ENCODE measurements around the gene DOCK1.

DOCK1 gene

GRCh38 chr10:127431525-127431924 is 526.3 kb downstream of the DOCK1 start:
- DNase-seq, result no peak

- no peak for DNase-seq
Measured at GRCh38 chr10:127434006-127434405, 528.8 kb downstream of the DOCK1 start.

- DNase-seq, result no peak
Measured at GRCh38 chr10:127435246-127435645, 530.0 kb downstream of the DOCK1 start.

GRCh38 chr10:127440371-127440770 is 535.1 kb downstream of the DOCK1 start:
- no peak for DNase-seq

- peak; percentile 61 for DNase-seq
Measured at GRCh38 chr10:127441350-127442219, 536.4 kb downstream of the DOCK1 start.

- DNase-seq, result no peak
Measured at GRCh38 chr10:127442220-127442525, 536.9 kb downstream of the DOCK1 start.

GRCh38 chr10:127444155-127444554 is 538.9 kb downstream of the DOCK1 start:
- DNase-seq, result no peak

- no peak for DNase-seq
Measured at GRCh38 chr10:127447197-127447596, 542.0 kb downstream of the DOCK1 start.

GRCh38 chr10:127449490-127449889 is 544.3 kb downstream of the DOCK1 start:
- DNase-seq, result no peak

GRCh38 chr10:127450644-127451043 is 545.4 kb downstream of the DOCK1 start:
- DNase-seq, result no peak

GRCh38 chr10:127451628-127452027 is 546.4 kb downstream of the DOCK1 start:
- DNase-seq, result no peak

- DNase-seq, result no peak
Measured at GRCh38 chr10:127452568-127452967, 547.3 kb downstream of the DOCK1 start.

- no peak for DNase-seq
Measured at GRCh38 chr10:127453706-127454105, 548.5 kb downstream of the DOCK1 start.

GRCh38 chr10:127456122-127456521 is 550.9 kb downstream of the DOCK1 start:
- no peak for DNase-seq

GRCh38 chr10:127458016-127458810 is 553.0 kb downstream of the DOCK1 start:
- DNase-seq, result no peak

- no peak for DNase-seq
Measured at GRCh38 chr10:127458829-127459228, 553.6 kb downstream of the DOCK1 start.

- DNase-seq, result no peak
Measured at GRCh38 chr10:127459918-127460317, 554.7 kb downstream of the DOCK1 start.

GRCh38 chr10:127462643-127463295 is 557.5 kb downstream of the DOCK1 start:
- no peak for DNase-seq

- no peak for DNase-seq
Measured at GRCh38 chr10:127463548-127463947, 558.3 kb downstream of the DOCK1 start.

- no peak for DNase-seq
Measured at GRCh38 chr10:127464561-127464960, 559.3 kb downstream of the DOCK1 start.

- DNase-seq, result no peak
Measured at GRCh38 chr10:127467811-127468210, 562.6 kb downstream of the DOCK1 start.

GRCh38 chr10:127468632-127469031 is 563.4 kb downstream of the DOCK1 start:
- DNase-seq, result no peak

- no peak for DNase-seq
Measured at GRCh38 chr10:127470911-127471310, 565.7 kb downstream of the DOCK1 start.

All from right kidney (tissue), 1 donor.